GM12878 (cell line): Measurements from ENCODE around the gene RAB43. TPM values are rescaled to one million over a fixed set of nuclear protein-coding genes. Genes with fewer than 3 reads are reported as not detected.

Experiments used
- ATAC-seq: fragments of 200-7000 bp; cut with Tn5 transposase; 3 replicates; pipeline ENCODE4 v1.9.1; 2020; ENCODE audit warnings: mild to moderate bottlenecking, moderate library complexity
- BruUV-seq: library from RNA; stranded (reverse); fragments of 400-500 nt; replicated peaks from 2 replicates; lab custom pipeline; 2021; lab: Mats Ljungman, UMichigan
- CTCF ChIA-PET: fragments of 300-600 bp; sonication (Branson Sonifier 250); formaldehyde crosslinking; extraction: SDS; loops from one replicate; lab custom pipeline; 2021; ENCODE audit warnings: inconsistent platforms; lab: Yijun Ruan, JAX
- POLR2A ChIA-PET: fragments of 350-600 bp; formaldehyde crosslinking; extraction: SDS; loops from one replicate; lab custom pipeline; 2021; ENCODE audit warnings: inconsistent platforms; lab: Charles Lee
- RAD21 ChIA-PET: fragments of 300-600 bp; sonication (Branson Sonifier 250); formaldehyde crosslinking; loops from one replicate; lab custom pipeline; 2023; ENCODE audit warnings: antibody characterized with exemption; ENCODE audit not compliant: unreplicated experiment; lab: Charles Lee
- SMC1A ChIA-PET: fragments of 300-600 bp; sonication (Branson Sonifier 250); formaldehyde crosslinking; loops from one replicate; lab custom pipeline; 2023; ENCODE audit not compliant: unreplicated experiment, uncharacterized antibody; lab: Charles Lee
- DNase-seq: peaks from one replicate; pipeline ENCODE4 v3.0.0-alpha.2; 2011; ENCODE audit warnings: low read depth, low spot score
- FAIRE-seq: peaks from 3 replicates; lab custom pipeline; 2011; peaks lifted over from hg19 to GRCh38; lab: Jason Lieb, UNC
- H2AFZ ChIP-seq: 2 replicates; pipeline ENCODE4 v1.6.0; 2011; ENCODE audit warnings: low read depth, low read length, control low read depth; ENCODE audit not compliant: control insufficient read depth
- H3K27ac ChIP-seq: 2 replicates; pipeline ENCODE4 v1.5.1; 2011; ENCODE audit warnings: control low read depth; ENCODE audit not compliant: control insufficient read depth, insufficient read depth
- H3K27me3 ChIP-seq, 2 experiments: replicated peaks in 1 of 2; 2 replicates each; pipeline versions ENCODE4 v1.6.0 to v1.6.1; 2011; ENCODE audit warnings: low read length in 1 of 2; ENCODE audit not compliant: control insufficient read depth in 2 of 2, insufficient read depth in 2 of 2
- H3K36me3 ChIP-seq, 2 experiments: 2 replicates each; pipeline ENCODE4 v1.5.1; 2011; ENCODE audit warnings: low read length in 1 of 2; ENCODE audit not compliant: control insufficient read depth in 2 of 2, insufficient read depth in 2 of 2
- H3K4me1 ChIP-seq: 2 replicates; pipeline ENCODE4 v1.6.1; 2011; ENCODE audit warnings: mild to moderate bottlenecking, low read length, moderate library complexity, mixed read lengths; ENCODE audit not compliant: control insufficient read depth, insufficient read depth
- H3K4me2 ChIP-seq: 2 replicates; pipeline ENCODE4 v1.6.0; 2011; ENCODE audit warnings: control low read depth; ENCODE audit not compliant: control insufficient read depth, insufficient read depth
- H3K4me3 ChIP-seq: fragments of 200-600 bp; sonication (generic); 2 replicates; pipeline ENCODE4 v1.5.1; 2016
- H3K79me2 ChIP-seq: 2 replicates; pipeline ENCODE4 v1.6.0; 2011; ENCODE audit warnings: low read length; ENCODE audit not compliant: control insufficient read depth, insufficient read depth
- H3K9ac ChIP-seq: 2 replicates; pipeline ENCODE4 v1.8.0; 2011; ENCODE audit warnings: low read length, control low read depth, mixed read lengths; ENCODE audit not compliant: control insufficient read depth, insufficient read depth
- H3K9me3 ChIP-seq: replicated peaks from 3 replicates; pipeline ENCODE4 v1.5.1; 2011; ENCODE audit warnings: mild to moderate bottlenecking, low read length; ENCODE audit not compliant: control insufficient read depth, insufficient read depth
- H4K20me1 ChIP-seq: 2 replicates; pipeline ENCODE4 v1.6.0; 2011; ENCODE audit not compliant: control insufficient read depth, insufficient read depth
- CEBPZ ChIP-seq: fragments of 150-350 bp; IDR thresholded peaks from 2 replicates; pipeline ENCODE4 v1.6.1; 2016; ENCODE audit warnings: low read depth, low read length
- JUND ChIP-seq: IDR thresholded peaks from 2 replicates; pipeline ENCODE4 v1.6.1; 2012; ENCODE audit warnings: low read depth, mild to moderate bottlenecking, low read length, improper control_type of control experiment, moderate library complexity
- TARDBP ChIP-seq: IDR thresholded peaks from 2 replicates; pipeline ENCODE4 v1.6.1; 2016; ENCODE audit warnings: borderline replicate concordance
- ZNF207 ChIP-seq: fragments of 450-650 bp; IDR thresholded peaks from 2 replicates; pipeline ENCODE4 v1.6.1; 2014; ENCODE audit warnings: antibody characterized with exemption, mild to moderate bottlenecking, borderline replicate concordance
- ZNF687 ChIP-seq: fragments of 450-650 bp; IDR thresholded peaks from 2 replicates; pipeline ENCODE4 v1.6.1; 2017; ENCODE audit warnings: mild to moderate bottlenecking, moderate library complexity
- WGBS: methylation state at CpG from one replicate; pipeline ENCODE4 v1.1.6; 2016; ENCODE audit warnings: low lambda C conversion rate; ENCODE audit not compliant: insufficient replicate concordance, insufficient coverage; ENCODE audit errors: missing lambda C conversion rate; 5-methylcytosine and 5-hydroxymethylcytosine counted together
- in situ Hi-C: fragments of 300-500 bp; cut with MboI; formaldehyde crosslinking; loops from 9 replicates; pipeline ENCODE4 v1.14.3; 2018; ENCODE audit warnings: mixed read lengths
- intact Hi-C: fragments of 100-400 bp; cut with micrococcal nuclease; formaldehyde crosslinking; loops from one replicate; pipeline ENCODE4 v1.14.2; 2022; ENCODE audit not compliant: unreplicated experiment
- polyA plus RNA-seq, 11 experiments: library from polyadenylated mRNA; depleted of rRNA in 4 of 11; unstranded in 6 of 11; stranded (reverse) in 5 of 11; fragments of >200 nt; fragmentation: Nextera tagmentation in 4 of 11; fragmentation: Illumina TruSeq in 1 of 11; extraction: Ambion mirVana in 4 of 11; extraction: Trizol in 1 of 11; gene quantifications; 1 replicate in 1 of 11; 2 replicates in 10 of 11; pipeline versions ENCODE4 v1.2.1 to v1.2.3, GENCODE V29; 2011 to 2016; ENCODE audit warnings: inconsistent platforms in 2 of 11, missing spikeins in 2 of 11, low read depth in 1 of 11
- total RNA-seq, 4 experiments: library from RNA; depleted of rRNA in 3 of 4; stranded (reverse); fragments of >200 nt in 3 of 4; fragmentation: Illumina TruSeq in 1 of 4; extraction: Trizol in 1 of 4; gene quantifications; 2 replicates each; pipeline versions ENCODE4 v1.2.1 to v1.2.3, GENCODE V29; 2013 to 2021

The RAB43 gene
- total and polyA plus RNA-seq, 10 of the 15 experiments (the other 5 are each of a cell fraction or from before 2014, with no cell fraction given), result 0.08 to 14.0 (median 4.0) TPM

- POLR2A ChIA-PET, result no interaction called here
- TF ChIP-seq JUND, result no peak
- no peak for TF ChIP-seq TARDBP
- no peak for TF ChIP-seq ZNF207
- no peak for TF ChIP-seq ZNF687
- no peak for TF ChIP-seq CEBPZ
- TF ChIP-seq, all 136 proteins: peak for 0
- Histone ChIP-seq H3K4me1 (no peaks in the 10 kb centered on the region), H3K79me2 (no peaks in the 10 kb centered on the region), H3K4me3 (no peak overlapping the region), H3K9ac (no peak overlapping the region), H3K4me2 (no peak overlapping the region), H3K27me3 (no peaks in the 10 kb centered on the region), H3K36me3 (peaks cover 0 to 8% of the 10 kb centered on the region in 2 experiments; a peak in 1 of 4 replicates), H3K27ac (no peak overlapping the region), H3K9me3 (no peaks in the 10 kb centered on the region), H4K20me1 (no peaks in the 10 kb centered on the region), H2AFZ (no peak overlapping the region)
- in situ Hi-C loops (no loop called here), intact Hi-C loops (no loop called here)
- FAIRE-seq, result no peak
- ChIA-PET CTCF (interaction anchor here (1.6 kb wide), 1 partner anchor 52 kb away, joined by 5 read pairs; no protein-coding TSS in a partner anchor), SMC1A (no interaction called here), RAD21 (no interaction called here)
- WGBS, result 94% methylated on average over 4 of the region's 4 CpGs
- no peak for ATAC-seq
- no TSS peak for BruUV-seq
- DNase-seq, result no peak
These were observed 15.7 kb downstream of the RAB43 start for GRCh38 chr3:129105862-129106261.
